Measurements from ENCODE around the gene SLC48A1. TPM values are rescaled to one million over a fixed set of nuclear protein-coding genes. Genes with fewer than 3 reads are reported as not detected.

The SLC48A1 gene
- total RNA-seq, 1 experiment from 2014 or later: 20.0 TPM

DNA sequence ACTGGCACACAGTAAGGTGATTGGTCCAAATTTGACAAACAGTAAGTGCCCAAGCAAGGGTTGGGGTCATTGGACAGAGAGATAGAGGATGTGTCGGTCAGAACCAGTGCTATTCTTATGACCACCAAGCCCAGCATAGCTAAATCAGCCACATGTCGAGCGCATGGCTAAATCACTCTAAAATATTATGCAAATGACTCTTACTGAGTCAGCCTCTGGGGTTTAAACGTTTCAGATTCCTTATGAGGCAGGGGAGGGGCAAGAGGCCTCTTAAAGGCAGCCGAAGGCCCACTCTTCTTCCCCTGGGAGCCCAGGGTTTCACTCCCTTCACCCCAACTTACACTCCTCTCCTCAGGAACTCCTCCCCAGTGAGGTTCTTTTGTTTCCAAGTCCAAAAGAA is 47.1 kb upstream of the SLC48A1 start:
- Histone ChIP-seq H3K4me2 (ENCODE audit: low read length) (no peak overlapping the region), H3K27ac (ENCODE audit: low read depth, low read length) (no peak overlapping the region), H3K27me3 (ENCODE audit: insufficient read depth, low read length) (no peaks in the 10 kb centered on the region), H3K79me2 (ENCODE audit: insufficient read depth, low read length) (no peaks in the 10 kb centered on the region), H3K9me2 (ENCODE audit: insufficient read depth) (no peaks in the 10 kb centered on the region), H2AFZ (ENCODE audit: low read depth, low read length, poor library complexity, severe bottlenecking) (no peak overlapping the region), H3K9ac (ENCODE audit: low read length) (no peak overlapping the region), H3K36me3 (ENCODE audit: control insufficient read depth in 1 of 2, insufficient read depth in 2 of 2, low read length in 2 of 2) (no peaks in the 10 kb centered on the region), H3K9me3 (ENCODE audit: control insufficient read depth in 1 of 2, insufficient read depth in 1 of 2, low read depth in 1 of 2, low read length in 2 of 2) (no peaks in the 10 kb centered on the region), H3K4me1 (ENCODE audit: control insufficient read depth in 1 of 2, insufficient read depth in 2 of 2, low read length in 2 of 2) (peaks cover 0 to 6% of the 10 kb centered on the region in 2 experiments; a peak in 1 of 4 replicates), H3K4me3 (replicated peaks in 1 of 2; ENCODE audit: low read depth in 1 of 2, low read length in 2 of 2) (no peak overlapping the region), H4K20me1 (ENCODE audit: insufficient read depth) (no peaks in the 10 kb centered on the region)
- BruUV-seq (replicated peaks): no TSS peak
- TF ChIP-seq ZNF274 (IDR thresholded peaks at IDR 0.05; ENCODE audit: low read depth, low read length) (no peak), POLR2AphosphoS5 (IDR thresholded peaks at IDR 0.05; ENCODE audit: low read depth, low read length) (no peak), EZH2 (IDR thresholded peaks at IDR 0.05) (no peak)
- ChIA-PET CTCF (no interaction called here), RAD21 (ENCODE audit: low non-redundant PET in 1 of 2, low total read pairs in 2 of 2, uncharacterized antibody in 2 of 2, unreplicated experiment in 2 of 2) (no interaction called here), POLR2A (no interaction called here)
- ATAC-seq (no peak), DNase-seq (ENCODE audit: low read depth, low spot score) (no peak)
- intact Hi-C loops (cut with micrococcal nuclease): no loop called here

DNA sequence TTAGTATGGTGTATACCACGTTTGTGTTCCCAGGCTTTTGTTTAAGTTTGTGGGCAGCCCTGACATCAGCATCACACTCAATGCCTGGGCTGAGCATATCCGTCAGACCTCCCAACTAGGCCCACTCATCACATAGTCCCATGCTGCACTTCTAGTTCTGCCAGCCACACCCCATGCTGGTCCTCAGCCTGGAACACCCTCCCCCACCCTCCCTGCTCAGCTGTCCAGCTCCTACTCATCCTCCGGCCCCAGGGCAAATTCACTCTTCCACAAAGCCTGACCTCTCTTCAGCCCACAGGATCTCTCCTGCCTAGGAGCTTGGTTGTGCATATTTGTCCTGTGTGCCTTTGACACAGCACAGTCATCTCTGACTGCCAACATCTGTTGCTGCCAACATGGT is 43.8 kb upstream of the SLC48A1 start:
- no peak for DNase-seq (ENCODE audit: low read depth, low spot score)
- Histone ChIP-seq H3K27ac (ENCODE audit: low read depth, low read length) (no peak overlapping the region), H3K79me2 (ENCODE audit: insufficient read depth, low read length) (no peaks in the 10 kb centered on the region), H3K4me1 (ENCODE audit: control insufficient read depth in 1 of 2, insufficient read depth in 2 of 2, low read length in 2 of 2) (peaks cover 0 to 15% of the 10 kb centered on the region in 2 experiments; a peak in 1 of 4 replicates), H3K9ac (ENCODE audit: low read length) (no peak overlapping the region), H3K9me3 (ENCODE audit: control insufficient read depth in 1 of 2, insufficient read depth in 1 of 2, low read depth in 1 of 2, low read length in 2 of 2) (no peaks in the 10 kb centered on the region), H4K20me1 (ENCODE audit: insufficient read depth) (no peaks in the 10 kb centered on the region), H3K36me3 (ENCODE audit: control insufficient read depth in 1 of 2, insufficient read depth in 2 of 2, low read length in 2 of 2) (no peaks in the 10 kb centered on the region), H3K4me2 (ENCODE audit: low read length) (no peak overlapping the region), H3K4me3 (replicated peaks in 1 of 2; ENCODE audit: low read depth in 1 of 2, low read length in 2 of 2) (no peak overlapping the region), H2AFZ (ENCODE audit: low read depth, low read length, poor library complexity, severe bottlenecking) (no peak overlapping the region), H3K27me3 (ENCODE audit: insufficient read depth, low read length) (no peaks in the 10 kb centered on the region), H3K9me2 (ENCODE audit: insufficient read depth) (no peaks in the 10 kb centered on the region)
- TF ChIP-seq CEBPB (IDR thresholded peaks at IDR 0.05; ENCODE audit: low read depth): no peak
- TF ChIP-seq EZH2 (IDR thresholded peaks at IDR 0.05): no peak
- no peak for TF ChIP-seq YY1 (IDR thresholded peaks at IDR 0.05; ENCODE audit: extremely low read depth, insufficient replicate concordance, low read depth, low read length)
- TF ChIP-seq FOSL1 (IDR thresholded peaks at IDR 0.05; ENCODE audit: low read depth): no peak
- ChIA-PET POLR2A (no interaction called here), RAD21 (ENCODE audit: low non-redundant PET in 1 of 2, low total read pairs in 2 of 2, uncharacterized antibody in 2 of 2, unreplicated experiment in 2 of 2) (no interaction called here), CTCF (interaction anchor here (0.8 kb wide), 1 partner anchor 13 kb away, joined by 3 read pairs; no protein-coding TSS in a partner anchor)
- ATAC-seq: no peak
- BruUV-seq (replicated peaks): no TSS peak
- intact Hi-C loops (cut with micrococcal nuclease): no loop called here
